Heart left ventricle (tissue), 16 donors: ENCODE measurements around the gene FAHD1. TPM values are rescaled to one million over a fixed set of nuclear protein-coding genes. Genes with fewer than 3 reads are reported as not detected.

Experiments used
- ATAC-seq, 4 donors: fragments of 200-7000 bp; cut with Tn5 transposase; one replicate each; pipeline ENCODE4 v1.9.1; 2020 to 2022; ENCODE audit warnings: moderate library complexity in 4 of 4, mild to moderate bottlenecking in 3 of 4, moderate number of reproducible peaks in 1 of 4
- DNase-seq, 5 donors: peaks; one replicate each; pipeline ENCODE4 v3.0.0-alpha.2; 2020
- H3K27ac ChIP-seq, 12 donors: fragments of 200-600 bp; sonication (generic) in 4 of 12; one replicate each; pipeline versions ENCODE4 v1.5.0 to v1.8.0; 2016 to 2022; ENCODE audit warnings: mild to moderate bottlenecking in 2 of 12
- H3K27me3 ChIP-seq, 9 donors: fragments of 200-600 bp; sonication (generic) in 2 of 9; one replicate each; pipeline versions ENCODE4 v1.5.1 to v1.8.0; 2016 to 2022; ENCODE audit warnings: mild to moderate bottlenecking in 3 of 9
- H3K36me3 ChIP-seq, 9 donors: fragments of 200-600 bp; sonication (generic) in 2 of 9; one replicate each; pipeline versions ENCODE4 v1.5.0 to v1.8.0; 2018 to 2022; ENCODE audit warnings: mild to moderate bottlenecking in 2 of 9
- H3K4me1 ChIP-seq, 12 donors: fragments of 200-600 bp; sonication (generic) in 4 of 12; one replicate each; pipeline versions ENCODE4 v1.5.0 to v1.8.0; 2016 to 2022; ENCODE audit warnings: mild to moderate bottlenecking in 3 of 12
- H3K4me3 ChIP-seq, 12 donors: fragments of 200-600 bp; sonication (generic) in 4 of 12; one replicate each; pipeline versions ENCODE4 v1.5.0 to v1.8.0; 2017 to 2022; ENCODE audit warnings: mild to moderate bottlenecking in 9 of 12, moderate library complexity in 4 of 12
- H3K9me3 ChIP-seq, 12 donors: fragments of 200-600 bp; sonication (generic) in 4 of 12; one replicate each; pipeline versions ENCODE4 v1.5.0 to v1.8.0; 2016 to 2022; ENCODE audit warnings: mild to moderate bottlenecking in 1 of 12
- CTCF ChIP-seq, 12 donors: fragments of 200-600 bp; sonication (generic) in 4 of 12; IDR thresholded peaks; one replicate each; pipeline versions ENCODE4 v1.5.0 to v1.8.0; 2018 to 2022; ENCODE audit warnings: antibody characterized with exemption in 12 of 12, mild to moderate bottlenecking in 5 of 12
- POLR2A ChIP-seq, 2 donors: fragments of 450-650 bp; IDR thresholded peaks; one replicate each; pipeline ENCODE4 v1.6.1; 2017; ENCODE audit warnings: antibody characterized with exemption in 2 of 2, mild to moderate bottlenecking in 2 of 2, moderate library complexity in 2 of 2
- WGBS, 4 donors: extraction: QIAGEN DNeasy Blood & Tissue Kit in 2 of 4; methylation state at CpG; one replicate each; pipeline versions ENCODE4 v1.1.5 to v1.1.7; 2013 to 2018; 5-methylcytosine and 5-hydroxymethylcytosine counted together
- intact Hi-C, 10 donors: fragments of 100-400 bp; cut with DNase I; formaldehyde crosslinking; loops; one replicate each; pipeline versions ENCODE4 v1.11.1 to v1.14.2; 2022
- polyA plus RNA-seq, 2 donors: library from polyadenylated mRNA; stranded (reverse); fragments of 200-250 nt; gene quantifications; one replicate each; pipeline ENCODE4 v1.2.3, GENCODE V29; 2013
- total RNA-seq, 9 donors: library from RNA; depleted of rRNA in 2 of 9; stranded (reverse); fragments of >200 nt in 2 of 9; fragmentation: NEBNext Ultra II Directional in 3 of 9; extraction: Animal tissue kit (Norgen Biotek cat#: 25700) in 3 of 9; gene quantifications; one replicate each; pipeline versions ENCODE4 v1.1.0 to v1.2.4, GENCODE V29; 2016 to 2023
- donor health status: ischemic (EF 13 %, LVEDD 7.1; RV severe dilation, severe dysfunction).
- donor health status: healthy with polysubstance abuse.
- donor health status: DM: no; HTN: yes; CAD: no.
- donor health status: DM: no; HTN: no; CAD: no.
- donor health status: ischemic (EF 25% LVEDD 6.9; RV normal size, moderate dysfunction).
- donor health status: ischemic (EF 25% LVEDD 5.7; RV mildly dilated, moderate dysfunction).
- donor health status: healthy.
- donor health status: DM: yes; HTN: yes; CAD: no.
- donor health status: ischemic (EF 35%, LVEDD 5.7; RV mildly dilated, moderate dysfunction).
- donor health status: nonischemic (EF 11% LVEDD 7.7; RV severe dilation, severe dysfunction).
- donor health status: DM: yes; HTN: yes; CAD: no.
- donor health status: PGD.
- donor health status: ischemic (EF 29% LVEDD 5.4; RV normal size, mild dysfunction).
- donor health status: nonischemic (EF 23%, LVEDD 6.1; RV moderate dilation, normal function).

Gene FAHD1
- total and polyA plus RNA-seq, 11 donors = 19.2 to 83.8 (median 32.9) TPM

- WGBS, 4 donors = 57 to 66% (median 59%) methylated on average over 6 of the region's 6 CpGs
- Histone ChIP-seq H3K27me3 (peaks cover 7 to 82% (median 26%) of the 10 kb centered on the region in 9 donors), H3K4me1 (peaks cover 0 to 5% (median 0%) of the 10 kb centered on the region in 12 donors), H3K36me3 (no peaks in the 10 kb centered on the region), H3K4me3 (no peak overlapping the region), H3K9me3 (no peaks in the 10 kb centered on the region), H3K27ac (no peak overlapping the region)
- TF ChIP-seq POLR2A (IDR thresholded peaks at IDR 0.05) (no peak), CTCF (IDR thresholded peaks at IDR 0.05) (no peak)
- DNase-seq = no peak
- ATAC-seq = no peak
- intact Hi-C loops = loop anchor here in 1 of 10 donors (5.0 kb wide), 1 partner anchor 35 kb away; no protein-coding TSS in a partner anchor
These were observed 50.1 kb downstream of the FAHD1 start for GRCh38 chr16:1877089-1877488.

GRCh38 chr16:1877804-1878203 lies 50.8 kb downstream of the FAHD1 start:
- ATAC-seq (no peak), DNase-seq (no peak)
- H3K36me3 ChIP-seq = no peaks in the 10 kb centered on the region
- TF ChIP-seq CTCF (IDR thresholded peaks at IDR 0.05) = no peak
- no peaks in the 10 kb centered on the region for H3K4me1 ChIP-seq
- WGBS, 4 donors = 59 to 69% (median 63%) methylated on average over 11 of the region's 11 CpGs
- no peak overlapping the region for H3K4me3 ChIP-seq
- H3K27ac ChIP-seq = no peak overlapping the region
- peaks cover 0 to 80% (median 22%) of the 10 kb centered on the region in 9 donors for H3K27me3 ChIP-seq
- H3K9me3 ChIP-seq = no peaks in the 10 kb centered on the region
- intact Hi-C loops = loop anchor here in 1 of 10 donors (5.0 kb wide), 1 partner anchor 34 kb away; no protein-coding TSS in a partner anchor

GRCh38 chr16:1878256-1878655 lies 51.2 kb downstream of the FAHD1 start:
- Histone ChIP-seq H3K4me1 (no peaks in the 10 kb centered on the region), H3K27ac (no peak overlapping the region), H3K4me3 (no peak overlapping the region), H3K9me3 (no peaks in the 10 kb centered on the region), H3K27me3 (peaks cover 0 to 79% (median 27%) of the 10 kb centered on the region in 9 donors), H3K36me3 (no peaks in the 10 kb centered on the region)
- TF ChIP-seq POLR2A (IDR thresholded peaks at IDR 0.05) (no peak), CTCF (IDR thresholded peaks at IDR 0.05) (no peak)
- ATAC-seq (no peak), DNase-seq (no peak)
- WGBS, 4 donors = 65 to 81% (median 70%) methylated on average over 5 of the region's 5 CpGs
- intact Hi-C loops = loop anchor here in 1 of 10 donors (5.0 kb wide), 1 partner anchor 34 kb away; no protein-coding TSS in a partner anchor

Other genes with a start within 250 kb of the FAHD1 start
- gene IFT140, start 215.1 kb upstream of the FAHD1 start, total RNA-seq = 10 to 100 TPM in 1 of 9 donors, 1 to 10 TPM in 8; 6.0 to 10.1 (median 8.0) TPM
- gene IFT140, start 215.1 kb upstream of the FAHD1 start, polyA plus RNA-seq = 10 to 100 TPM in 1 of 2 donors, 1 to 10 TPM in 1; 4.8 to 10.2 TPM
- 10 to 100 TPM in 6 of 9 donors, 1 to 10 TPM in 3; 7.5 to 16.9 (median 10.7) TPM for gene CRAMP1, start 214.8 kb upstream of the FAHD1 start, total RNA-seq
- gene CRAMP1, start 214.8 kb upstream of the FAHD1 start, polyA plus RNA-seq = 1 to 10 TPM; 6.2 to 7.9 TPM
- 10 to 100 TPM; 11.7 to 50.4 (median 34.1) TPM for gene JPT2, start 148.9 kb upstream of the FAHD1 start, total RNA-seq
- gene JPT2, start 148.9 kb upstream of the FAHD1 start, polyA plus RNA-seq = 10 to 100 TPM; 11.0 to 76.1 TPM
- 10 to 100 TPM; 29.5 to 71.3 (median 63.1) TPM for gene MAPK8IP3, start 121.0 kb upstream of the FAHD1 start, total RNA-seq
- 10 to 100 TPM; 29.5 to 70.2 TPM for gene MAPK8IP3, start 121.0 kb upstream of the FAHD1 start, polyA plus RNA-seq
- gene NME3, start 55.7 kb upstream of the FAHD1 start, total RNA-seq = 10 to 100 TPM; 24.4 to 68.3 (median 31.3) TPM
- gene NME3, start 55.7 kb upstream of the FAHD1 start, polyA plus RNA-seq = 10 to 100 TPM; 27.4 to 86.4 TPM
- gene EME2, start 54.4 kb upstream of the FAHD1 start, total RNA-seq = 10 to 100 TPM in 2 of 9 donors, 1 to 10 TPM in 7; 3.4 to 12.9 (median 6.0) TPM
- gene EME2, start 54.4 kb upstream of the FAHD1 start, polyA plus RNA-seq = 1 to 10 TPM; 3.6 to 7.8 TPM
- 100 to 1,000 TPM in 2 of 9 donors, 10 to 100 TPM in 7; 58.0 to 123 (median 79.3) TPM for gene MRPS34, start 54.1 kb upstream of the FAHD1 start, total RNA-seq
- 100 to 1,000 TPM; 117 to 118 TPM for gene MRPS34, start 54.1 kb upstream of the FAHD1 start, polyA plus RNA-seq
- gene SPSB3, start 44.6 kb upstream of the FAHD1 start, total RNA-seq = 100 to 1,000 TPM in 1 of 9 donors, 10 to 100 TPM in 8; 25.8 to 100 (median 31.8) TPM
- 10 to 100 TPM; 44.5 to 52.0 TPM for gene SPSB3, start 44.6 kb upstream of the FAHD1 start, polyA plus RNA-seq
- gene NUBP2, start 44.2 kb upstream of the FAHD1 start, total RNA-seq = 10 to 100 TPM; 26.7 to 81.9 (median 30.1) TPM
- 10 to 100 TPM; 41.2 to 63.1 TPM for gene NUBP2, start 44.2 kb upstream of the FAHD1 start, polyA plus RNA-seq
- under 1 TPM in 2 of 9 donors, not detected in 7; 0.12 to 0.38 TPM for gene IGFALS, start 33.5 kb upstream of the FAHD1 start, total RNA-seq
- under 1 TPM in 1 of 2 donors, not detected in 1; 0.23 TPM for gene IGFALS, start 33.5 kb upstream of the FAHD1 start, polyA plus RNA-seq
- 100 to 1,000 TPM; 111 to 358 (median 165) TPM for gene HAGH, start 381 bp upstream of the FAHD1 start, total RNA-seq
- gene HAGH, start 381 bp upstream of the FAHD1 start, polyA plus RNA-seq = 100 to 1,000 TPM; 155 to 226 TPM
- not detected for gene MEIOB, start 45.0 kb downstream of the FAHD1 start, total RNA-seq
- not detected for gene MEIOB, start 45.0 kb downstream of the FAHD1 start, polyA plus RNA-seq
- gene HS3ST6, start 91.2 kb downstream of the FAHD1 start, total RNA-seq = not detected
- gene HS3ST6, start 91.2 kb downstream of the FAHD1 start, polyA plus RNA-seq = not detected
- gene MSRB1, start 116.0 kb downstream of the FAHD1 start, total RNA-seq = 10 to 100 TPM; 12.4 to 49.2 (median 31.1) TPM
- gene MSRB1, start 116.0 kb downstream of the FAHD1 start, polyA plus RNA-seq = 10 to 100 TPM; 48.4 to 70.2 TPM
- 100 to 1,000 TPM; 117 to 279 (median 216) TPM for gene RPL3L, start 127.5 kb downstream of the FAHD1 start, total RNA-seq
- 100 to 1,000 TPM in 1 of 2 donors, 10 to 100 TPM in 1; 86.5 to 180 TPM for gene RPL3L, start 127.5 kb downstream of the FAHD1 start, polyA plus RNA-seq
- gene NDUFB10, start 132.3 kb downstream of the FAHD1 start, total RNA-seq = 1,000 to 10,000 TPM in 2 of 9 donors, 100 to 1,000 TPM in 7; 316 to 1,519 (median 542) TPM
- 1,000 to 10,000 TPM in 1 of 2 donors, 100 to 1,000 TPM in 1; 732 to 1,618 TPM for gene NDUFB10, start 132.3 kb downstream of the FAHD1 start, polyA plus RNA-seq
- gene RPS2, start 137.6 kb downstream of the FAHD1 start, total RNA-seq = 1,000 to 10,000 TPM in 4 of 9 donors, 100 to 1,000 TPM in 5; 673 to 1,554 (median 968) TPM
- 1,000 to 10,000 TPM; 1,419 to 2,484 TPM for gene RPS2, start 137.6 kb downstream of the FAHD1 start, polyA plus RNA-seq
- gene RNF151, start 139.7 kb downstream of the FAHD1 start, total RNA-seq = not detected
- gene RNF151, start 139.7 kb downstream of the FAHD1 start, polyA plus RNA-seq = not detected
- 10 to 100 TPM; 19.3 to 68.7 (median 21.5) TPM for gene TBL3, start 144.8 kb downstream of the FAHD1 start, total RNA-seq
- gene TBL3, start 144.8 kb downstream of the FAHD1 start, polyA plus RNA-seq = 10 to 100 TPM; 57.9 to 59.5 TPM
- gene NOXO1, start 154.3 kb downstream of the FAHD1 start, total RNA-seq = not detected
- under 1 TPM; 0.06 to 0.15 TPM for gene NOXO1, start 154.3 kb downstream of the FAHD1 start, polyA plus RNA-seq
- 10 to 100 TPM; 18.0 to 29.9 (median 23.5) TPM for gene GFER, start 157.0 kb downstream of the FAHD1 start, total RNA-seq
- gene GFER, start 157.0 kb downstream of the FAHD1 start, polyA plus RNA-seq = 10 to 100 TPM; 36.6 to 51.1 TPM
- gene SYNGR3, start 162.8 kb downstream of the FAHD1 start, total RNA-seq = 1 to 10 TPM in 3 of 9 donors, under 1 TPM in 6; 0.19 to 1.3 (median 0.86) TPM
- 1 to 10 TPM in 1 of 2 donors, under 1 TPM in 1; 0.53 to 2.7 TPM for gene SYNGR3, start 162.8 kb downstream of the FAHD1 start, polyA plus RNA-seq
- gene ZNF598, start 182.6 kb downstream of the FAHD1 start, total RNA-seq = 10 to 100 TPM; 10.9 to 47.4 (median 17.0) TPM
- gene ZNF598, start 182.6 kb downstream of the FAHD1 start, polyA plus RNA-seq = 10 to 100 TPM in 1 of 2 donors, 1 to 10 TPM in 1; 9.4 to 33.8 TPM
- gene NPW, start 192.6 kb downstream of the FAHD1 start, total RNA-seq = under 1 TPM in 1 of 9 donors, not detected in 8; 0.69 TPM
- under 1 TPM in 1 of 2 donors, not detected in 1; 0.19 TPM for gene NPW, start 192.6 kb downstream of the FAHD1 start, polyA plus RNA-seq
- 100 to 1,000 TPM; 124 to 496 (median 227) TPM for gene NHERF2, start 199.7 kb downstream of the FAHD1 start, total RNA-seq
- gene NHERF2, start 199.7 kb downstream of the FAHD1 start, polyA plus RNA-seq = 100 to 1,000 TPM; 213 to 396 TPM
- gene NTHL1, start 220.6 kb downstream of the FAHD1 start, total RNA-seq = 10 to 100 TPM in 7 of 9 donors, 1 to 10 TPM in 2; 9.0 to 25.0 (median 11.7) TPM
- 10 to 100 TPM; 13.1 to 32.3 TPM for gene NTHL1, start 220.6 kb downstream of the FAHD1 start, polyA plus RNA-seq
- 10 to 100 TPM; 48.4 to 94.5 (median 70.4) TPM for gene TSC2, start 220.8 kb downstream of the FAHD1 start, total RNA-seq
- gene TSC2, start 220.8 kb downstream of the FAHD1 start, polyA plus RNA-seq = 10 to 100 TPM; 33.3 to 44.8 TPM